Heart right ventricle (tissue), 16 donors: ENCODE measurements around the gene GALNT16. TPM values are rescaled to one million over a fixed set of nuclear protein-coding genes. Genes with fewer than 3 reads are reported as not detected.

Experiments
- ATAC-seq, 8 donors: fragments of 200-7000 bp; cut with Tn5 transposase; one replicate each; pipeline ENCODE4 v1.9.1; 2020; ENCODE audit warnings: mild to moderate bottlenecking in 8 of 8, moderate library complexity in 8 of 8, moderate number of reproducible peaks in 1 of 8
- DNase-seq, 2 donors: peaks; one replicate each; pipeline ENCODE4 v3.0.0-alpha.2; 2020
- H3K27ac ChIP-seq, 10 donors: fragments of 200-600 bp; sonication (generic) in 2 of 10; one replicate each; pipeline versions ENCODE4 v1.5.0 to v1.8.0; 2020 to 2022; ENCODE audit warnings: mild to moderate bottlenecking in 3 of 10
- H3K27me3 ChIP-seq, 7 donors: fragments of 200-600 bp; one replicate each; pipeline ENCODE4 v1.8.0; 2021 to 2022; ENCODE audit warnings: mild to moderate bottlenecking in 2 of 7
- H3K36me3 ChIP-seq, 9 donors: fragments of 200-600 bp; sonication (generic) in 1 of 9; one replicate each; pipeline versions ENCODE4 v1.5.0 to v1.8.0; 2020 to 2022; ENCODE audit warnings: mild to moderate bottlenecking in 2 of 9
- H3K4me1 ChIP-seq, 9 donors: fragments of 200-600 bp; sonication (generic) in 1 of 9; one replicate each; pipeline versions ENCODE4 v1.5.0 to v1.8.0; 2020 to 2022; ENCODE audit warnings: mild to moderate bottlenecking in 4 of 9
- H3K4me3 ChIP-seq, 10 donors: fragments of 200-600 bp; sonication (generic) in 2 of 10; one replicate each; pipeline versions ENCODE4 v1.5.0 to v1.8.0; 2020 to 2022; ENCODE audit warnings: mild to moderate bottlenecking in 7 of 10, moderate library complexity in 2 of 10
- H3K9me3 ChIP-seq, 11 donors: fragments of 200-600 bp in 10 of 11; sonication (generic) in 2 of 11; one replicate each; pipeline versions ENCODE4 v1.5.0 to v1.8.0; 2013 to 2022; ENCODE audit warnings: mild to moderate bottlenecking in 2 of 11, control low read depth in 1 of 11, moderate library complexity in 1 of 11
- WGBS, 2 donors: extraction: QIAGEN DNeasy Blood & Tissue Kit; methylation state at CpG; one replicate each; pipeline ENCODE4 v1.1.7; 2013; ENCODE audit warnings: inconsistent platforms in 1 of 2; 5-methylcytosine and 5-hydroxymethylcytosine counted together
- intact Hi-C, 10 donors: fragments of 100-400 bp; cut with DNase I; formaldehyde crosslinking; loops; one replicate each; pipeline versions ENCODE4 v1.11.1 to v1.14.2; 2022
- polyA plus RNA-seq, 2 donors: library from polyadenylated mRNA; stranded (reverse); fragments of 200-250 nt; gene quantifications; one replicate each; pipeline ENCODE4 v1.2.3, GENCODE V29; 2013
- total RNA-seq, 10 donors: library from RNA; stranded (reverse); fragmentation: NEBNext Ultra II Directional in 3 of 10; extraction: Animal tissue kit (Norgen Biotek cat#: 25700) in 3 of 10; gene quantifications; one replicate each; pipeline versions ENCODE4 v1.2.1 to v1.2.4, GENCODE V29; 2021 to 2023
- TF ChIP-seq, protein P1 (sequence below), 9 donors: fragments of 200-600 bp; sonication (generic) in 2 of 9; IDR thresholded peaks; one replicate each; pipeline versions ENCODE4 v1.5.0 to v1.8.0; 2021 to 2022; ENCODE audit warnings: antibody characterized with exemption in 9 of 9, mild to moderate bottlenecking in 5 of 9, moderate library complexity in 1 of 9
- donor health status: Arrhythmogenic right ventricular cardiomyopathy.
- donor health status: ischemic (EF 13 %, LVEDD 7.1; RV severe dilation, severe dysfunction).
- donor health status: healthy with polysubstance abuse.
- donor health status: DM: no; HTN: yes; CAD: no.
- donor health status: DM: no; HTN: no; CAD: no.
- donor health status: ischemic (EF 25% LVEDD 6.9; RV normal size, moderate dysfunction).
- donor health status: ischemic (EF 25% LVEDD 5.7; RV mildly dilated, moderate dysfunction).
- donor health status: healthy.
- donor health status: DM: yes; HTN: yes; CAD: no.
- donor health status: Ischemic cardiomyopathy.
- donor health status: ischemic (EF 35%, LVEDD 5.7; RV mildly dilated, moderate dysfunction).
- donor health status: nonischemic (EF 11% LVEDD 7.7; RV severe dilation, severe dysfunction).
- donor health status: DM: yes; HTN: yes; CAD: no.
- donor health status: PGD.
- donor health status: ischemic (EF 29% LVEDD 5.4; RV normal size, mild dysfunction).
- donor health status: nonischemic (EF 23%, LVEDD 6.1; RV moderate dilation, normal function).

The GALNT16 gene
- total and polyA plus RNA-seq, 12 donors: 9.6 to 106 (median 68.3) TPM

DNA sequence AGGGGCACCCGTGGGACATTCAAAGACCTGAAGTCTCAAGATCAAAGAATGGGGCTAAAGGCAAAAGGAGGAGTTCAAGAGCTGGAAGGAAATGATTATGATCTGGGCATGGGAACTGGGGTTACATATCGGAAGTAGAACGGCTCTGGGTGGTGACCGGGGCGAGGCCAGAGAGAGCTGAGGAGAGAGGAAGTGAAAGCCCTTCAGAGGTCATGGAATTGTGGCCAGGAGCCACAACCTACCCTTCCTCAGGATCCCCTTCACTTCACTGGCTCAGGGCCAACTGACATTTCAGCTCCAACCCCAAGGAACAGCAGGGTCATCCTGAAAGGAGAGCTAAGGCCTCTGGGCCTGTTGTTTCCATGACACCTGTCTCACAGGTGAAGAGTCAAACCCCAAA lies 57.8 kb downstream of the GALNT16 start:
- H3K27ac ChIP-seq: peak overlapping the region in 9 of 10 donors; percentile 27 to 86 (median 78)
- peaks cover 10 to 47% (median 34%) of the 10 kb centered on the region in 9 donors for H3K4me1 ChIP-seq
- H3K9me3 ChIP-seq: no peaks in the 10 kb centered on the region
- H3K4me3 ChIP-seq: no peak overlapping the region
- WGBS, 2 donors: 43 to 48% methylated on average over 5 of the region's 5 CpGs
- H3K27me3 ChIP-seq: no peaks in the 10 kb centered on the region
- ATAC-seq: peak in 1 of 8 donors; percentile 41
- TF ChIP-seq, protein P1, sequence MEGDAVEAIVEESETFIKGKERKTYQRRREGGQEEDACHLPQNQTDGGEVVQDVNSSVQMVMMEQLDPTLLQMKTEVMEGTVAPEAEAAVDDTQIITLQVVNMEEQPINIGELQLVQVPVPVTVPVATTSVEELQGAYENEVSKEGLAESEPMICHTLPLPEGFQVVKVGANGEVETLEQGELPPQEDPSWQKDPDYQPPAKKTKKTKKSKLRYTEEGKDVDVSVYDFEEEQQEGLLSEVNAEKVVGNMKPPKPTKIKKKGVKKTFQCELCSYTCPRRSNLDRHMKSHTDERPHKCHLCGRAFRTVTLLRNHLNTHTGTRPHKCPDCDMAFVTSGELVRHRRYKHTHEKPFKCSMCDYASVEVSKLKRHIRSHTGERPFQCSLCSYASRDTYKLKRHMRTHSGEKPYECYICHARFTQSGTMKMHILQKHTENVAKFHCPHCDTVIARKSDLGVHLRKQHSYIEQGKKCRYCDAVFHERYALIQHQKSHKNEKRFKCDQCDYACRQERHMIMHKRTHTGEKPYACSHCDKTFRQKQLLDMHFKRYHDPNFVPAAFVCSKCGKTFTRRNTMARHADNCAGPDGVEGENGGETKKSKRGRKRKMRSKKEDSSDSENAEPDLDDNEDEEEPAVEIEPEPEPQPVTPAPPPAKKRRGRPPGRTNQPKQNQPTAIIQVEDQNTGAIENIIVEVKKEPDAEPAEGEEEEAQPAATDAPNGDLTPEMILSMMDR (IDR thresholded peaks at IDR 0.05): no peak
- DNase-seq: no peak
- intact Hi-C loops: loop anchor here in 2 of 10 donors (2.0 to 10.0 kb wide), 2 partner anchors 53 to 57 kb away; partner anchors contain the start of gene GALNT16 (in 2 of the 2)
- peaks cover 0 to 3% (median 0%) of the 10 kb centered on the region in 9 donors for H3K36me3 ChIP-seq

DNA sequence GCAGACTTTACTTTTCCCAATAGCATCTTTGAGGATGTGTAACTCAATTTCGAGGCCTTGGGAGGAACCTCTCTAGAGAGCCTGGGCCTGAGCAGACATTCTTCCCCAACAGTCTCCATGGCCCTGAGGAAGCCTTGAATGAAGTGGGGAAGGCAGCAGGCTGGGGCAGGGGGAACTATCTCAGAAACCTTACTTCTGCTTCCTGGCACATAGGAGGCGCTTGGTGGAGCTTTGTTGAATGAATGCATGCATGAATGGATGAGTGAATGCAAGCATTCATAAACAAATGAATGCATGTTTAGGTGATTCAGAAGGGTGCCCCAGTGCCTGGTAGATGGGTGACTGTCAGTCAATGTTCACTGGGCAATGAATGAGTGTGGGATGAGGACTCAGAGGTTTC lies 58.3 kb downstream of the GALNT16 start:
- TF ChIP-seq, protein P1 (IDR thresholded peaks at IDR 0.05): no peak
- Histone ChIP-seq H3K4me3 (no peak overlapping the region), H3K4me1 (peaks cover 10 to 47% (median 33%) of the 10 kb centered on the region in 9 donors), H3K27me3 (no peaks in the 10 kb centered on the region), H3K36me3 (peaks cover 0 to 3% (median 0%) of the 10 kb centered on the region in 9 donors), H3K9me3 (no peaks in the 10 kb centered on the region), H3K27ac (peak overlapping the region in 7 of 10 donors; percentile 27 to 80 (median 68))
- intact Hi-C loops: loop anchor here in 1 of 10 donors (10.0 kb wide), 1 partner anchor 53 kb away; the partner anchor contains the start of gene GALNT16
- WGBS, 2 donors: 87 to 90% methylated on average over 2 of the region's 2 CpGs
- no peak for ATAC-seq
- DNase-seq: no peak

DNA sequence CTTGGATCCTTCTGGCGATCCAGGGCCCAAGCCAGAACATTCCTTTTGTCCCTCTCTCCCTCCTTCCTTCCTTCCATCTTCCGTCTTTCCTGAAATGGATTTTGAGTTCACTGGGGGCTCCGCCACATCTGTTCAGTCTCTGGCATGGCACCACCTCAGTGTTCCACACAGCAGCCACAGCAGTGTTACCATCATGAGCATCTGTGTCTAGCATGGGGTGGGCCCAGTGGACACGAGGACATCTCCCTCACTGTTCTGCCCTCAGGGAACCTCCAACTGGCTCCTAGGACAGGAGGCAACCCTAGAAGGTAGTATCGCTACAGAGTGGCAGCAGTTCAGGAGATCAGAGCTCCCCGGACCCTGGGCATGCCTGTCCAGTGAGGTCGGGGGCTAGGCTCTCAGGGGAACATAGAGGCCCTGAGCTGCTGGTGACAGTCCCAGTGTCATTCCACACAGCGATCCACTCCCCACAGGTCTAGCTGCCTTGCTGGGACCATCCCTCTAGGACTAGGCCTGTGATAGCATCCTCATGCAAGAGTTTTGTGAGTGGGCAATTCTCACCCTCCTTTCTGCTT lies 59.0 kb downstream of the GALNT16 start:
- ATAC-seq: no peak
- intact Hi-C loops: loop anchor here in 1 of 10 donors (10.0 kb wide), 1 partner anchor 54 kb away; the partner anchor contains the start of gene GALNT16
- 89 to 95% methylated on average over 8 of the region's 8 CpGs for WGBS, 2 donors

DNA sequence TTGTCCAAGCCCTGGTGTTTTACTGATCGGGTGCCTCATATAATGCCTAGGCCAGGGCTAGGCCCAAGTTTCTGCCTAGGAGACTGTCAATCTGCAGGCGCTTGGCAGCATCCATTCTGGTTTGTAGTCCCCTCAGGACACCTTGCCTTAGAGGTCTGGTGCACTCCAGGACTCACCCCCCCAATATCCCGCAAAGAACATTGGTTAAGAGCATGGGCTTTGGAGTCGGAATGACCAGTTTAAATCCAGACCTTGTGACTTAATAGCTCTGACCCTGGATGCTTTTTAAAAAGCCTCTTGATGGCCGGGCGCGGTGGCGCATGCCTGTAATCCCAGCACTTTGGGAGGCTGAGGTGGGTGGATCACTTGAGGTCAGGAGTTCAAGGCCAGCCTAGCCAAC lies 60.0 kb downstream of the GALNT16 start:
- TF ChIP-seq, protein P1 (IDR thresholded peaks at IDR 0.05): no peak
- Histone ChIP-seq H3K27me3 (no peaks in the 10 kb centered on the region), H3K9me3 (no peaks in the 10 kb centered on the region), H3K27ac (no peak overlapping the region), H3K4me1 (peaks cover 10 to 39% (median 29%) of the 10 kb centered on the region in 9 donors), H3K36me3 (peaks cover 0 to 3% (median 0%) of the 10 kb centered on the region in 9 donors), H3K4me3 (no peak overlapping the region)
- WGBS, 2 donors: 94 to 98% methylated on average over 8 of the region's 8 CpGs
- DNase-seq (no peak), ATAC-seq (no peak)
- intact Hi-C loops: loop anchor here in 1 of 10 donors (10.0 kb wide), 1 partner anchor 55 kb away; the partner anchor contains the start of gene GALNT16

More for the DNA sequence above, 59.0 kb downstream of the GALNT16 start:
- no peak overlapping the region for H3K4me3 ChIP-seq
- no peak for DNase-seq
- H3K36me3 ChIP-seq: peaks cover 0 to 3% (median 0%) of the 10 kb centered on the region in 9 donors
- peaks cover 10 to 47% (median 32%) of the 10 kb centered on the region in 9 donors for H3K4me1 ChIP-seq
- TF ChIP-seq, protein P1 (IDR thresholded peaks at IDR 0.05): no peak
- no peaks in the 10 kb centered on the region for H3K27me3 ChIP-seq
- H3K9me3 ChIP-seq: no peaks in the 10 kb centered on the region
- no peak overlapping the region for H3K27ac ChIP-seq
